Activated T-helper 17 cell treated with anti-CD3 and anti-CD28 coated beads, Interleukin-2, amount 50 U/mL, for 72 hours (primary cell): ENCODE data around the gene SACS. TPM values are rescaled to one million over a fixed set of nuclear protein-coding genes. Genes with fewer than 3 reads are reported as not detected.
"Not testable (repeated sequence)": the region's sequence is repeated elsewhere in the genome, so short reads cannot be mapped to it uniquely, and the experiment has no call there.

Source experiments
- ATAC-seq: fragments of 150-1000 bp; cut with Tn5 transposase; replicated peaks from 2 replicates; pipeline ENCODE4 v1.10.0; 2021; ENCODE audit warnings: mild to moderate bottlenecking, moderate library complexity
- H3K27ac Mint-ChIP-seq: one replicate; pipeline ENCODE4 v1.8.0; 2022; ENCODE audit warnings: mixed read lengths
- H3K27me3 Mint-ChIP-seq: one replicate; pipeline ENCODE4 v1.8.0; 2022; ENCODE audit warnings: mixed read lengths
- H3K36me3 Mint-ChIP-seq: one replicate; pipeline ENCODE4 v1.8.0; 2022; ENCODE audit warnings: low read depth, mild to moderate bottlenecking, mixed read lengths
- H3K4me1 Mint-ChIP-seq: one replicate; pipeline ENCODE4 v1.8.0; 2022; ENCODE audit warnings: mixed read lengths
- H3K4me3 Mint-ChIP-seq: one replicate; pipeline ENCODE4 v1.8.0; 2022; ENCODE audit warnings: mild to moderate bottlenecking, mixed read lengths
- H3K9me3 Mint-ChIP-seq: one replicate; pipeline ENCODE4 v1.8.0; 2022; ENCODE audit warnings: mixed read lengths
- total RNA-seq, 2 donors: library from RNA; stranded (reverse); gene quantifications; one replicate each; pipeline ENCODE4 v1.2.3, GENCODE V29; 2022

Gene SACS
- total RNA-seq, 2 donors from 2014 or later, result 44.1 to 45.4 TPM

GRCh38 chr13:23440821-23441618 lies 7.5 kb upstream of the SACS start:
- Mint-ChIP-seq H3K4me3 (no peak overlapping the region), H3K27ac (no peak overlapping the region), H3K9me3 (no peaks in the 10 kb centered on the region), H3K4me1 (no peaks in the 10 kb centered on the region), H3K27me3 (no peaks in the 10 kb centered on the region), H3K36me3 (no peaks in the 10 kb centered on the region)
- ATAC-seq, result no peak

GRCh38 chr13:23440324-23440723 lies 6.8 kb upstream of the SACS start:
- not testable (repeated sequence) for H3K4me3 Mint-ChIP-seq, H3K27me3 Mint-ChIP-seq, H3K27ac Mint-ChIP-seq, H3K9me3 Mint-ChIP-seq, H3K36me3 Mint-ChIP-seq, ATAC-seq, H3K4me1 Mint-ChIP-seq

GRCh38 chr13:23437916-23438315 lies 4.4 kb upstream of the SACS start:
- Mint-ChIP-seq H3K9me3 (no peaks in the 10 kb centered on the region), H3K4me1 (no peaks in the 10 kb centered on the region), H3K36me3 (no peaks in the 10 kb centered on the region), H3K4me3 (no peak overlapping the region), H3K27me3 (peaks cover 17% of the 10 kb centered on the region), H3K27ac (no peak overlapping the region)
- ATAC-seq, result no peak

GRCh38 chr13:23436680-23437079 lies 3.2 kb upstream of the SACS start:
- H3K27ac Mint-ChIP-seq, result no peak overlapping the region
- H3K4me1 Mint-ChIP-seq, result no peaks in the 10 kb centered on the region
- no peak for ATAC-seq
- no peaks in the 10 kb centered on the region for H3K36me3 Mint-ChIP-seq
- no peak overlapping the region for H3K4me3 Mint-ChIP-seq
- peaks cover 24% of the 10 kb centered on the region for H3K27me3 Mint-ChIP-seq
- no peaks in the 10 kb centered on the region for H3K9me3 Mint-ChIP-seq

- no peak for ATAC-seq
- Mint-ChIP-seq H3K9me3 (no peaks in the 10 kb centered on the region), H3K36me3 (no peaks in the 10 kb centered on the region), H3K27me3 (peaks cover 35% of the 10 kb centered on the region), H3K4me3 (no peak overlapping the region), H3K27ac (no peak overlapping the region), H3K4me1 (no peaks in the 10 kb centered on the region)
These were observed 989 bp upstream of the SACS start for GRCh38 chr13:23434491-23434890.

GRCh38 chr13:23432626-23433025 lies 876 bp downstream of the SACS start:
- H3K4me3 Mint-ChIP-seq, result no peak overlapping the region
- H3K4me1 Mint-ChIP-seq, result no peaks in the 10 kb centered on the region
- H3K27me3 Mint-ChIP-seq, result peaks cover 35% of the 10 kb centered on the region
- no peaks in the 10 kb centered on the region for H3K36me3 Mint-ChIP-seq
- no peak overlapping the region for H3K27ac Mint-ChIP-seq
- no peaks in the 10 kb centered on the region for H3K9me3 Mint-ChIP-seq
- ATAC-seq, result no peak

- ATAC-seq, result no peak
- Mint-ChIP-seq H3K4me3 (no peak overlapping the region), H3K4me1 (no peaks in the 10 kb centered on the region), H3K9me3 (no peaks in the 10 kb centered on the region), H3K27ac (no peak overlapping the region), H3K27me3 (peaks cover 35% of the 10 kb centered on the region), H3K36me3 (no peaks in the 10 kb centered on the region)
These were observed 2.8 kb downstream of the SACS start for GRCh38 chr13:23430664-23431063.

GRCh38 chr13:23427881-23428528 lies 5.5 kb downstream of the SACS start:
- no peak overlapping the region for H3K27ac Mint-ChIP-seq
- no peaks in the 10 kb centered on the region for H3K9me3 Mint-ChIP-seq
- no peaks in the 10 kb centered on the region for H3K4me1 Mint-ChIP-seq
- ATAC-seq, result no peak
- no peaks in the 10 kb centered on the region for H3K36me3 Mint-ChIP-seq
- peaks cover 19% of the 10 kb centered on the region for H3K27me3 Mint-ChIP-seq
- H3K4me3 Mint-ChIP-seq, result no peak overlapping the region

- no peak for ATAC-seq
- no peaks in the 10 kb centered on the region for H3K36me3 Mint-ChIP-seq
- H3K4me1 Mint-ChIP-seq, result no peaks in the 10 kb centered on the region
- peaks cover 15% of the 10 kb centered on the region for H3K27me3 Mint-ChIP-seq
- no peak overlapping the region for H3K4me3 Mint-ChIP-seq
- H3K27ac Mint-ChIP-seq, result no peak overlapping the region
- no peaks in the 10 kb centered on the region for H3K9me3 Mint-ChIP-seq
These were observed 6.1 kb downstream of the SACS start for GRCh38 chr13:23427342-23427843.

GRCh38 chr13:23421596-23421995 lies 11.9 kb downstream of the SACS start:
- Mint-ChIP-seq H3K27me3 (no peaks in the 10 kb centered on the region), H3K4me1 (no peaks in the 10 kb centered on the region), H3K36me3 (no peaks in the 10 kb centered on the region), H3K27ac (no peak overlapping the region), H3K9me3 (no peaks in the 10 kb centered on the region), H3K4me3 (no peak overlapping the region)
- ATAC-seq, result no peak

GRCh38 chr13:23418776-23419683 lies 14.5 kb downstream of the SACS start:
- H3K4me3 Mint-ChIP-seq, result no peak overlapping the region
- H3K36me3 Mint-ChIP-seq, result no peaks in the 10 kb centered on the region
- no peak for ATAC-seq
- H3K27me3 Mint-ChIP-seq, result no peaks in the 10 kb centered on the region
- H3K9me3 Mint-ChIP-seq, result no peaks in the 10 kb centered on the region
- H3K4me1 Mint-ChIP-seq, result no peaks in the 10 kb centered on the region
- H3K27ac Mint-ChIP-seq, result no peak overlapping the region

GRCh38 chr13:23414682-23415081 lies 18.8 kb downstream of the SACS start:
- Mint-ChIP-seq H3K27me3 (peaks cover 4% of the 10 kb centered on the region), H3K27ac (no peak overlapping the region), H3K4me1 (no peaks in the 10 kb centered on the region), H3K36me3 (no peaks in the 10 kb centered on the region), H3K9me3 (no peaks in the 10 kb centered on the region), H3K4me3 (no peak overlapping the region)
- no peak for ATAC-seq

GRCh38 chr13:23411706-23412105 lies 21.8 kb downstream of the SACS start:
- no peaks in the 10 kb centered on the region for H3K4me1 Mint-ChIP-seq
- no peaks in the 10 kb centered on the region for H3K9me3 Mint-ChIP-seq
- H3K4me3 Mint-ChIP-seq, result no peak overlapping the region
- no peaks in the 10 kb centered on the region for H3K36me3 Mint-ChIP-seq
- no peak for ATAC-seq
- H3K27ac Mint-ChIP-seq, result no peak overlapping the region
- H3K27me3 Mint-ChIP-seq, result peaks cover 4% of the 10 kb centered on the region

- H3K4me3 Mint-ChIP-seq, result no peak overlapping the region
- no peaks in the 10 kb centered on the region for H3K4me1 Mint-ChIP-seq
- peaks cover 4% of the 10 kb centered on the region for H3K27me3 Mint-ChIP-seq
- no peaks in the 10 kb centered on the region for H3K9me3 Mint-ChIP-seq
- no peak for ATAC-seq
- no peak overlapping the region for H3K27ac Mint-ChIP-seq
- no peaks in the 10 kb centered on the region for H3K36me3 Mint-ChIP-seq
These were observed 22.3 kb downstream of the SACS start for GRCh38 chr13:23411220-23411619.
